GM23338 (cell line): ENCODE results near the gene ZNF324.
"Not testable (repeated sequence)": the region's sequence is repeated elsewhere in the genome, so short reads cannot be mapped to it uniquely, and the experiment has no call there.

Experiments
- CREB1 ChIP-seq: fragments of 250-450 bp; sonication (Bioruptor Pico); IDR thresholded peaks from 2 replicates; pipeline ENCODE4 v1.5.0; 2020; ENCODE audit warnings: low read depth, mild to moderate bottlenecking, moderate library complexity
- EZH2 ChIP-seq: fragments of 200-600 bp; sonication (generic); IDR thresholded peaks from one replicate; pipeline ENCODE4 v1.8.0; 2017; ENCODE audit warnings: antibody characterized with exemption, mild to moderate bottlenecking, low read depth; ENCODE audit not compliant: unreplicated experiment
- EZH2phosphoT487 ChIP-seq: fragments of 200-600 bp; sonication (generic); IDR thresholded peaks from one replicate; pipeline ENCODE4 v1.8.1; 2018; ENCODE audit warnings: antibody characterized with exemption; ENCODE audit not compliant: unreplicated experiment
- JUNB ChIP-seq: IDR thresholded peaks from one replicate; pipeline ENCODE4 v1.6.1; 2016; ENCODE audit warnings: antibody characterized with exemption; ENCODE audit not compliant: unreplicated experiment
- NANOG ChIP-seq: IDR thresholded peaks from 2 replicates; pipeline ENCODE4 v1.6.1; 2016; ENCODE audit warnings: antibody characterized with exemption, borderline replicate concordance
- POLR2AphosphoS5 ChIP-seq: IDR thresholded peaks from 2 replicates; pipeline ENCODE4 v1.6.1; 2016; ENCODE audit warnings: antibody characterized with exemption, low read depth
- STAT1 ChIP-seq: IDR thresholded peaks from one replicate; pipeline ENCODE4 v1.6.1; 2016; ENCODE audit warnings: antibody characterized with exemption; ENCODE audit not compliant: unreplicated experiment
- ZNF114 ChIP-seq: fragments of 250-450 bp; sonication (Bioruptor Pico); IDR thresholded peaks from 2 replicates; pipeline ENCODE4 v1.5.0; 2020; ENCODE audit warnings: mild to moderate bottlenecking, moderate library complexity
- ZNF331 ChIP-seq: fragments of 250-450 bp; sonication (Bioruptor Pico); IDR thresholded peaks from 2 replicates; pipeline ENCODE4 v1.5.0; 2020; ENCODE audit warnings: low read depth, mild to moderate bottlenecking, moderate library complexity
- TF ChIP-seq, protein P1 (sequence below), 2 experiments: fragments of 200-600 bp in 1 of 2; sonication (generic) in 1 of 2; conservative IDR thresholded peaks; 2 replicates each; pipeline versions ENCODE4 v1.5.1 to v1.6.1; 2016 to 2017; ENCODE audit warnings: antibody characterized with exemption in 2 of 2, low read depth in 2 of 2, mild to moderate bottlenecking in 2 of 2, moderate library complexity in 1 of 2
- TF ChIP-seq, protein P2 (sequence below): fragments of 250-450 bp; sonication (Bioruptor Pico); IDR thresholded peaks from 2 replicates; pipeline ENCODE4 v1.5.0; 2020; ENCODE audit warnings: mild to moderate bottlenecking, moderate library complexity
- TF ChIP-seq, protein P3 (sequence below): IDR thresholded peaks from one replicate; pipeline ENCODE4 v1.6.1; 2018; ENCODE audit warnings: antibody characterized with exemption; ENCODE audit not compliant: unreplicated experiment
- TF ChIP-seq, protein P4 (sequence below): IDR thresholded peaks from 2 replicates; pipeline ENCODE4 v1.6.1; 2016; ENCODE audit warnings: antibody characterized with exemption

DNA sequence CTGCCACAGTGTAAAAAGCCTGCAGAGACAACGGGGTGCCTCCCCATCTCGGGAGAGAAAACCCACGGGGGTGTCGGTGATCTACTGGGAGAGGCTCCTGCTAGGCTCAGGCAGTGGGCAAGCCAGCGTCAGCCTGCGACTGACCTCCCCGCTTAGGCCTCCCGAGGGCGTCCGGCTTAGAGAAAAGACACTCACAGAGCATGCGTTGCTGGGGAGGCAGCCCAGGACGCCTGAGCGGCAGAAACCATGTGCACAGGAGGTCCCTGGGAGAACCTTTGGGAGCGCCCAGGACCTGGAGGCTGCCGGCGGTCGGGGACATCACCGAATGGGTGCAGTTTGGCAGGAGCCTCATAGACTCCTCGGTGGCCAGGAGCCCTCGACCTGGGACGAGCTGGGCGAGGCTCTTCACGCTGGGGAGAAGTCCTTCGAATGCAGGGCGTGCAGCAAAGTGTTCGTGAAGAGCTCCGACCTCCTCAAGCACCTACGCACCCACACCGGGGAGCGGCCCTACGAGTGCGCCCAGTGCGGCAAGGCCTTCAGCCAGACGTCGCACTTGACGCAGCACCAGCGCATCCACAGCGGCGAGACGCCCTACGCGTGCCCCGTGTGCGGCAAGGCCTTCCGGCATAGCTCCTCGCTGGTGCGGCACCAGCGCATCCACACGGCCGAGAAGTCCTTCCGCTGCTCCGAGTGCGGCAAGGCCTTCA, 4.1 kb downstream of the ZNF324 start:
- TF ChIP-seq, protein P1, sequence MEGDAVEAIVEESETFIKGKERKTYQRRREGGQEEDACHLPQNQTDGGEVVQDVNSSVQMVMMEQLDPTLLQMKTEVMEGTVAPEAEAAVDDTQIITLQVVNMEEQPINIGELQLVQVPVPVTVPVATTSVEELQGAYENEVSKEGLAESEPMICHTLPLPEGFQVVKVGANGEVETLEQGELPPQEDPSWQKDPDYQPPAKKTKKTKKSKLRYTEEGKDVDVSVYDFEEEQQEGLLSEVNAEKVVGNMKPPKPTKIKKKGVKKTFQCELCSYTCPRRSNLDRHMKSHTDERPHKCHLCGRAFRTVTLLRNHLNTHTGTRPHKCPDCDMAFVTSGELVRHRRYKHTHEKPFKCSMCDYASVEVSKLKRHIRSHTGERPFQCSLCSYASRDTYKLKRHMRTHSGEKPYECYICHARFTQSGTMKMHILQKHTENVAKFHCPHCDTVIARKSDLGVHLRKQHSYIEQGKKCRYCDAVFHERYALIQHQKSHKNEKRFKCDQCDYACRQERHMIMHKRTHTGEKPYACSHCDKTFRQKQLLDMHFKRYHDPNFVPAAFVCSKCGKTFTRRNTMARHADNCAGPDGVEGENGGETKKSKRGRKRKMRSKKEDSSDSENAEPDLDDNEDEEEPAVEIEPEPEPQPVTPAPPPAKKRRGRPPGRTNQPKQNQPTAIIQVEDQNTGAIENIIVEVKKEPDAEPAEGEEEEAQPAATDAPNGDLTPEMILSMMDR (conservative IDR thresholded peaks at IDR 0.05; ENCODE audit: low read depth in 2 of 2), result not testable (repeated sequence)
- not testable (repeated sequence) for TF ChIP-seq EZH2phosphoT487; POLR2AphosphoS5; EZH2; STAT1; CREB1 (CRISPR knock-in tag); ZNF331 (CRISPR knock-in tag); JUNB; NANOG; ZNF114
- TF ChIP-seq, protein P2, sequence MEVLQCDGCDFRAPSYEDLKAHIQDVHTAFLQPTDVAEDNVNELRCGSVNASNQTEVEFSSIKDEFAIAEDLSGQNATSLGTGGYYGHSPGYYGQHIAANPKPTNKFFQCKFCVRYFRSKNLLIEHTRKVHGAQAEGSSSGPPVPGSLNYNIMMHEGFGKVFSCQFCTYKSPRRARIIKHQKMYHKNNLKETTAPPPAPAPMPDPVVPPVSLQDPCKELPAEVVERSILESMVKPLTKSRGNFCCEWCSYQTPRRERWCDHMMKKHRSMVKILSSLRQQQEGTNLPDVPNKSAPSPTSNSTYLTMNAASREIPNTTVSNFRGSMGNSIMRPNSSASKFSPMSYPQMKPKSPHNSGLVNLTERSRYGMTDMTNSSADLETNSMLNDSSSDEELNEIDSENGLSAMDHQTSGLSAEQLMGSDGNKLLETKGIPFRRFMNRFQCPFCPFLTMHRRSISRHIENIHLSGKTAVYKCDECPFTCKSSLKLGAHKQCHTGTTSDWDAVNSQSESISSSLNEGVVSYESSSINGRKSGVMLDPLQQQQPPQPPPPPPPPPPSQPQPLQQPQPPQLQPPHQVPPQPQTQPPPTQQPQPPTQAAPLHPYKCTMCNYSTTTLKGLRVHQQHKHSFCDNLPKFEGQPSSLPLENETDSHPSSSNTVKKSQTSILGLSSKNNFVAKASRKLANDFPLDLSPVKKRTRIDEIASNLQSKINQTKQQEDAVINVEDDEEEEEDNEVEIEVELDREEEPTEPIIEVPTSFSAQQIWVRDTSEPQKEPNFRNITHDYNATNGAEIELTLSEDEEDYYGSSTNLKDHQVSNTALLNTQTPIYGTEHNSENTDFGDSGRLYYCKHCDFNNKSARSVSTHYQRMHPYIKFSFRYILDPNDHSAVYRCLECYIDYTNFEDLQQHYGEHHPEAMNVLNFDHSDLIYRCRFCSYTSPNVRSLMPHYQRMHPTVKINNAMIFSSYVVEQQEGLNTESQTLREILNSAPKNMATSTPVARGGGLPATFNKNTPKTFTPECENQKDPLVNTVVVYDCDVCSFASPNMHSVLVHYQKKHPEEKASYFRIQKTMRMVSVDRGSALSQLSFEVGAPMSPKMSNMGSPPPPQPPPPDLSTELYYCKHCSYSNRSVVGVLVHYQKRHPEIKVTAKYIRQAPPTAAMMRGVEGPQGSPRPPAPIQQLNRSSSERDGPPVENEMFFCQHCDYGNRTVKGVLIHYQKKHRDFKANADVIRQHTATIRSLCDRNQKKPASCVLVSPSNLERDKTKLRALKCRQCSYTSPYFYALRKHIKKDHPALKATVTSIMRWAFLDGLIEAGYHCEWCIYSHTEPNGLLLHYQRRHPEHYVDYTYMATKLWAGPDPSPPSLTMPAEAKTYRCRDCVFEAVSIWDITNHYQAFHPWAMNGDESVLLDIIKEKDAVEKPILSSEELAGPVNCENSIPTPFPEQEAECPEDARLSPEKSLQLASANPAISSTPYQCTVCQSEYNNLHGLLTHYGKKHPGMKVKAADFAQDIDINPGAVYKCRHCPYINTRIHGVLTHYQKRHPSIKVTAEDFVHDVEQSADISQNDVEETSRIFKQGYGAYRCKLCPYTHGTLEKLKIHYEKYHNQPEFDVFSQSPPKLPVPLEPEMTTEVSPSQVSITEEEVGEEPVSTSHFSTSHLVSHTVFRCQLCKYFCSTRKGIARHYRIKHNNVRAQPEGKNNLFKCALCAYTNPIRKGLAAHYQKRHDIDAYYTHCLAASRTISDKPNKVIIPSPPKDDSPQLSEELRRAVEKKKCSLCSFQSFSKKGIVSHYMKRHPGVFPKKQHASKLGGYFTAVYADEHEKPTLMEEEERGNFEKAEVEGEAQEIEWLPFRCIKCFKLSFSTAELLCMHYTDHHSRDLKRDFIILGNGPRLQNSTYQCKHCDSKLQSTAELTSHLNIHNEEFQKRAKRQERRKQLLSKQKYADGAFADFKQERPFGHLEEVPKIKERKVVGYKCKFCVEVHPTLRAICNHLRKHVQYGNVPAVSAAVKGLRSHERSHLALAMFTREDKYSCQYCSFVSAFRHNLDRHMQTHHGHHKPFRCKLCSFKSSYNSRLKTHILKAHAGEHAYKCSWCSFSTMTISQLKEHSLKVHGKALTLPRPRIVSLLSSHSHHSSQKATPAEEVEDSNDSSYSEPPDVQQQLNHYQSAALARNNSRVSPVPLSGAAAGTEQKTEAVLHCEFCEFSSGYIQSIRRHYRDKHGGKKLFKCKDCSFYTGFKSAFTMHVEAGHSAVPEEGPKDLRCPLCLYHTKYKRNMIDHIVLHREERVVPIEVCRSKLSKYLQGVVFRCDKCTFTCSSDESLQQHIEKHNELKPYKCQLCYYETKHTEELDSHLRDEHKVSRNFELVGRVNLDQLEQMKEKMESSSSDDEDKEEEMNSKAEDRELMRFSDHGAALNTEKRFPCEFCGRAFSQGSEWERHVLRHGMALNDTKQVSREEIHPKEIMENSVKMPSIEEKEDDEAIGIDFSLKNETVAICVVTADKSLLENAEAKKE (CRISPR knock-in tag), result not testable (repeated sequence)
- TF ChIP-seq, protein P3, sequence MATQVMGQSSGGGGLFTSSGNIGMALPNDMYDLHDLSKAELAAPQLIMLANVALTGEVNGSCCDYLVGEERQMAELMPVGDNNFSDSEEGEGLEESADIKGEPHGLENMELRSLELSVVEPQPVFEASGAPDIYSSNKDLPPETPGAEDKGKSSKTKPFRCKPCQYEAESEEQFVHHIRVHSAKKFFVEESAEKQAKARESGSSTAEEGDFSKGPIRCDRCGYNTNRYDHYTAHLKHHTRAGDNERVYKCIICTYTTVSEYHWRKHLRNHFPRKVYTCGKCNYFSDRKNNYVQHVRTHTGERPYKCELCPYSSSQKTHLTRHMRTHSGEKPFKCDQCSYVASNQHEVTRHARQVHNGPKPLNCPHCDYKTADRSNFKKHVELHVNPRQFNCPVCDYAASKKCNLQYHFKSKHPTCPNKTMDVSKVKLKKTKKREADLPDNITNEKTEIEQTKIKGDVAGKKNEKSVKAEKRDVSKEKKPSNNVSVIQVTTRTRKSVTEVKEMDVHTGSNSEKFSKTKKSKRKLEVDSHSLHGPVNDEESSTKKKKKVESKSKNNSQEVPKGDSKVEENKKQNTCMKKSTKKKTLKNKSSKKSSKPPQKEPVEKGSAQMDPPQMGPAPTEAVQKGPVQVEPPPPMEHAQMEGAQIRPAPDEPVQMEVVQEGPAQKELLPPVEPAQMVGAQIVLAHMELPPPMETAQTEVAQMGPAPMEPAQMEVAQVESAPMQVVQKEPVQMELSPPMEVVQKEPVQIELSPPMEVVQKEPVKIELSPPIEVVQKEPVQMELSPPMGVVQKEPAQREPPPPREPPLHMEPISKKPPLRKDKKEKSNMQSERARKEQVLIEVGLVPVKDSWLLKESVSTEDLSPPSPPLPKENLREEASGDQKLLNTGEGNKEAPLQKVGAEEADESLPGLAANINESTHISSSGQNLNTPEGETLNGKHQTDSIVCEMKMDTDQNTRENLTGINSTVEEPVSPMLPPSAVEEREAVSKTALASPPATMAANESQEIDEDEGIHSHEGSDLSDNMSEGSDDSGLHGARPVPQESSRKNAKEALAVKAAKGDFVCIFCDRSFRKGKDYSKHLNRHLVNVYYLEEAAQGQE, result not testable (repeated sequence)
- TF ChIP-seq, protein P4, sequence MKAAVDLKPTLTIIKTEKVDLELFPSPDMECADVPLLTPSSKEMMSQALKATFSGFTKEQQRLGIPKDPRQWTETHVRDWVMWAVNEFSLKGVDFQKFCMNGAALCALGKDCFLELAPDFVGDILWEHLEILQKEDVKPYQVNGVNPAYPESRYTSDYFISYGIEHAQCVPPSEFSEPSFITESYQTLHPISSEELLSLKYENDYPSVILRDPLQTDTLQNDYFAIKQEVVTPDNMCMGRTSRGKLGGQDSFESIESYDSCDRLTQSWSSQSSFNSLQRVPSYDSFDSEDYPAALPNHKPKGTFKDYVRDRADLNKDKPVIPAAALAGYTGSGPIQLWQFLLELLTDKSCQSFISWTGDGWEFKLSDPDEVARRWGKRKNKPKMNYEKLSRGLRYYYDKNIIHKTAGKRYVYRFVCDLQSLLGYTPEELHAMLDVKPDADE, result not testable (repeated sequence)
